C4-2B (cell line): ENCODE measurements around the gene DLG2.

Source experiments
- CTCF ChIP-seq: fragments of 450-650 bp; conservative IDR thresholded peaks from 2 replicates; pipeline ENCODE4 v1.5.1; 2017; ENCODE audit warnings: mild to moderate bottlenecking
- ZFX ChIP-seq: fragments of 450-650 bp; IDR thresholded peaks from 2 replicates; pipeline ENCODE4 v1.6.1; 2017

GRCh38 chr11:84847842-84848241, 779.3 kb downstream of the DLG2 start:
- TF ChIP-seq CTCF (no peak), ZFX (no peak)
